Retinal pigment epithelial cell (primary cell): ENCODE data around the gene SLIT1.

Experiments used
- DNase-seq: peaks from one replicate; pipeline ENCODE4 v3.0.0-alpha.2; 2010; ENCODE audit warnings: low read depth
- H3K4me3 ChIP-seq: 2 replicates; pipeline ENCODE4 v1.5.1; 2011; ENCODE audit warnings: mild to moderate bottlenecking, low read length, control low read depth, moderate library complexity
- TF ChIP-seq, protein P1 (sequence below): conservative IDR thresholded peaks from 2 replicates; pipeline ENCODE4 v1.5.1; 2011; ENCODE audit warnings: low read depth, low read length, control low read depth, inconsistent platforms

SLIT1 gene

DNA sequence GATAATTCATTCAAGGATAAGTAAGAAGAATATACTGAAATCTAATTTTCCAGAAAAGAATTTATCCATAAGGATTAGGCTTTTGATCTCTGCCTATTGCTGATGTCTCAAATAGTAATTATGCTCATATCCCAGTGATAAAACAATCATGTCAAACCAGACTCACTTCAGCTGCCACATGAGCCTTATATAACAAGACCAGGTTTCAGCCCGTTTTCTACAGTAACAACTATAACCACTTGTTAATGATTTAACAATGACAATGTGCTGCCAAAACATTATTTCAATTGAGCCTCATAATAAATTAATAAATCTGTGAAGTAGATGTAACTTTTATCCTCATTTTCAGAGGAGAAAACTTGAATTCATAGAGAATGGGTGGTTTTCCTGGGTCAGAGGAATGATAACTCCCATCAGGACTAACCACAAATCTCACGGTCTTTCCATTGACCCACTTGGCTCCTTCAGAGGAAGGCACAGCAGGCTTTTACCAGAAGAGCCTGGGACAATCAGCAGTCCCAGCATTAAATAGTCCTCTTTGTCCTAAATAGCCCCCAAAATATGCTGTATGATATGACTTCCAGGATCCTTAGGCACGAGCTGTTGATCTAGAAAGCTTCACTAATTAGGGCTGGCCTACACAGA, 42.5 kb upstream of the SLIT1 start:
- DNase-seq, result no peak
- TF ChIP-seq, protein P1, sequence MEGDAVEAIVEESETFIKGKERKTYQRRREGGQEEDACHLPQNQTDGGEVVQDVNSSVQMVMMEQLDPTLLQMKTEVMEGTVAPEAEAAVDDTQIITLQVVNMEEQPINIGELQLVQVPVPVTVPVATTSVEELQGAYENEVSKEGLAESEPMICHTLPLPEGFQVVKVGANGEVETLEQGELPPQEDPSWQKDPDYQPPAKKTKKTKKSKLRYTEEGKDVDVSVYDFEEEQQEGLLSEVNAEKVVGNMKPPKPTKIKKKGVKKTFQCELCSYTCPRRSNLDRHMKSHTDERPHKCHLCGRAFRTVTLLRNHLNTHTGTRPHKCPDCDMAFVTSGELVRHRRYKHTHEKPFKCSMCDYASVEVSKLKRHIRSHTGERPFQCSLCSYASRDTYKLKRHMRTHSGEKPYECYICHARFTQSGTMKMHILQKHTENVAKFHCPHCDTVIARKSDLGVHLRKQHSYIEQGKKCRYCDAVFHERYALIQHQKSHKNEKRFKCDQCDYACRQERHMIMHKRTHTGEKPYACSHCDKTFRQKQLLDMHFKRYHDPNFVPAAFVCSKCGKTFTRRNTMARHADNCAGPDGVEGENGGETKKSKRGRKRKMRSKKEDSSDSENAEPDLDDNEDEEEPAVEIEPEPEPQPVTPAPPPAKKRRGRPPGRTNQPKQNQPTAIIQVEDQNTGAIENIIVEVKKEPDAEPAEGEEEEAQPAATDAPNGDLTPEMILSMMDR, result no peak
- H3K4me3 ChIP-seq, result no peak overlapping the region

- TF ChIP-seq, protein P1, result no peak
- no peak overlapping the region for H3K4me3 ChIP-seq
Measured at GRCh38 chr10:97226398-97226797, 40.6 kb upstream of the SLIT1 start.

GRCh38 chr10:97224483-97225435, 39.0 kb upstream of the SLIT1 start:
- H3K4me3 ChIP-seq, result no peak overlapping the region
- TF ChIP-seq, protein P1, result no peak
- no peak for DNase-seq

More at GRCh38 chr10:97226398-97226797, 40.6 kb upstream of the SLIT1 start:
- DNase-seq, result no peak

DNA sequence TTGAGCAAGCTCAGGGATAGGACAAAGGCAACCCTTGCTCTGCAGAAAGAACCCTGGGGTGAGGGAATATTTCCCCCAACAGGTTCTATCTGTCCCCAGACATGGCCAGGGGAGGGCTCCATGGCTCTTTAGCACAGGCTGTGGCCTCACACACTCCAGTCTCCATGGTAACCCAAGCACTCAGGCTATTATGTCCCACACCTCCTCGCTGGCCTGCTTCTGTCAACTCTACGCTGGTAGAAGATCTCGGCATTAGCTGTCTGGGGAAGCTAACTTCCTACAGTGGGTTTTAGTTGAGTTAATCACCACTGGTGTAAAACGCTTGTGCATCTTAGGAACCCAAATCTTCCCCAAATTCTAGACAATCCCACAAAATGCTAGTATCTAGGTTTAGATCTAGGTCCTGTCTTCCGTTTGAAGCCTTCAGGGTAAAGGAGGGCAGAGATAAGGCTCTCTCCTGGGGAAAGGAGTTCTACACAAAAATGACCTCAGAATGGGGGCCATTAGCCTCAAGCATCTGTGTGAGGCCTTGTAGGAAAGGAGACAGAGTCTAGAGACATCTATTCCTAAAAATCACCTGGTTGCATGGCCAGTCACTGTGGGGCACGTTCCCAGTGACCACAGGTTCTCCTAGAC, 36.7 kb upstream of the SLIT1 start:
- no peak for DNase-seq
- no peak overlapping the region for H3K4me3 ChIP-seq
- TF ChIP-seq, protein P1, result no peak

DNA sequence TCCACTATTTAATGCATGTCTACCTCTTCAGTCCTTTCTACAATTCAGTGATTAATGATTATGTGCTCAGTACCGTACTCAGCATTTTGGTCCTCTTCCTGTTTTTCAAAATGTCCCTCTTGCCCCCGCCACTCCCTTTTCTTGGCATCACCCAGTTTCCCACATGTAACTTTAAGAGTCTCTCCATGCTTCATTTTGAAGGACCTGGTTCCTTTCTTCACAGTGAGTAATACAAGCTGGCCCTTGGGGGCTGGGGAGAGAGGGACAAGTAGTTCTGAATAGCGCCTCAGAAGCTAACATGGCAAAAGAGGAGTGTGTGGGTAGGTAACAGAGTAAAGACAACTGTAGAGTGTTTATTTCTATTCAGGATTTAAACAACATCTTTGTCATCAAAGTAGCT, 34.6 kb upstream of the SLIT1 start:
- DNase-seq, result no peak
- TF ChIP-seq, protein P1, result no peak
- H3K4me3 ChIP-seq, result no peak overlapping the region

GRCh38 chr10:97217299-97217698, 31.5 kb upstream of the SLIT1 start:
- no peak overlapping the region for H3K4me3 ChIP-seq
- DNase-seq, result no peak
- TF ChIP-seq, protein P1, result no peak
